ENCODE measurements around the gene SLA2. TPM values are rescaled to one million over a fixed set of nuclear protein-coding genes. Genes with fewer than 3 reads are reported as not detected.

Gene SLA2
- total and polyA plus RNA-seq, 2 of the 8 experiments (the other 6 are each of a cell fraction or from before 2014, with no cell fraction given), result 0.18 TPM; not detected in 1

GRCh38 chr20:36672991-36673390 lies 27.0 kb upstream of the SLA2 start (continued):
- no peak for TF ChIP-seq CTCF (IDR thresholded peaks at IDR 0.05; ENCODE audit: control extremely low read depth in 1 of 3, insufficient read depth in 1 of 3, low read depth in 1 of 3, low read length in 3 of 3)
